CD14-positive monocyte (primary cell): ENCODE measurements around the gene OSBPL1A. TPM values are rescaled to one million over a fixed set of nuclear protein-coding genes. Genes with fewer than 3 reads are reported as not detected.

Experiments used
- DNase-seq, 3 donors: peaks; one replicate each; pipeline ENCODE4 v3.0.0-alpha.2; 2011 to 2022
- H2AFZ ChIP-seq: 2 replicates; pipeline ENCODE4 v1.6.0; 2012; ENCODE audit warnings: mild to moderate bottlenecking, low read depth, low read length, inconsistent platforms; ENCODE audit not compliant: insufficient read depth, poor library complexity, severe bottlenecking
- H3K27ac ChIP-seq, 2 donors: 1 replicate in 1 of 2; 2 replicates in 1 of 2; pipeline ENCODE4 v1.5.1; 2012 to 2013; ENCODE audit warnings: low read length in 2 of 2, control low read depth in 1 of 2, inconsistent platforms in 1 of 2, low read depth in 1 of 2, mild to moderate bottlenecking in 1 of 2
- H3K27me3 ChIP-seq, 2 donors: one replicate each; pipeline versions ENCODE4 v1.6.0 to v1.6.1; 2011 to 2013; ENCODE audit warnings: low read length in 2 of 2; ENCODE audit not compliant: control insufficient read depth in 2 of 2, insufficient read depth in 2 of 2
- H3K36me3 ChIP-seq, 2 donors: replicated peaks in 1 of 2; 1 replicate in 1 of 2; 2 replicates in 1 of 2; pipeline versions ENCODE4 v1.5.1 to v1.6.1; 2012 to 2013; ENCODE audit warnings: low read length in 2 of 2, control low read depth in 1 of 2, inconsistent platforms in 1 of 2, mild to moderate bottlenecking in 1 of 2; ENCODE audit not compliant: insufficient read depth in 2 of 2, control insufficient read depth in 1 of 2
- H3K4me1 ChIP-seq, 2 donors: 1 replicate in 1 of 2; 2 replicates in 1 of 2; pipeline versions ENCODE4 v1.5.1 to v1.6.1; 2012 to 2013; ENCODE audit warnings: low read length in 2 of 2, control low read depth in 1 of 2, inconsistent platforms in 1 of 2, mild to moderate bottlenecking in 1 of 2, moderate library complexity in 1 of 2; ENCODE audit not compliant: insufficient read depth in 2 of 2, control insufficient read depth in 1 of 2
- H3K4me2 ChIP-seq: replicated peaks from 2 replicates; pipeline ENCODE3; 2012; ENCODE audit warnings: low read length, moderate library complexity, mild to moderate bottlenecking; ENCODE audit not compliant: poor library complexity, severe bottlenecking; ENCODE audit errors: extremely low read depth
- H3K4me3 ChIP-seq, 3 experiments: fragments of 200-600 bp in 1 of 3; sonication (generic) in 1 of 3; replicated peaks in 1 of 3; 1 replicate in 2 of 3; 2 replicates in 1 of 3; pipeline ENCODE4 v1.5.1; 2011 to 2013; ENCODE audit warnings: low read length in 3 of 3, mild to moderate bottlenecking in 3 of 3, control low read depth in 2 of 3, low read depth in 2 of 3, inconsistent platforms in 1 of 3, moderate library complexity in 1 of 3
- H3K79me2 ChIP-seq: 2 replicates; pipeline ENCODE4 v1.6.0; 2012; ENCODE audit warnings: mild to moderate bottlenecking, control low read depth, inconsistent platforms, low read length, moderate library complexity; ENCODE audit not compliant: insufficient read depth
- H3K9ac ChIP-seq: 2 replicates; pipeline ENCODE4 v1.6.0; 2017; ENCODE audit warnings: low read length, mild to moderate bottlenecking; ENCODE audit not compliant: insufficient read depth, poor library complexity, severe bottlenecking
- H3K9me3 ChIP-seq, 2 donors: replicated peaks in 1 of 2; 1 replicate in 1 of 2; 2 replicates in 1 of 2; pipeline versions ENCODE4 v1.5.1 to v1.6.1; 2012 to 2013; ENCODE audit warnings: low read length in 2 of 2, control low read depth in 1 of 2; ENCODE audit not compliant: control insufficient read depth in 1 of 2, insufficient read depth in 1 of 2
- H4K20me1 ChIP-seq: 2 replicates; pipeline ENCODE4 v1.6.0; 2012; ENCODE audit warnings: mild to moderate bottlenecking, low read length, control low read depth, moderate library complexity; ENCODE audit not compliant: insufficient read depth
- H3K27ac Mint-ChIP-seq, 7 donors: one replicate each; pipeline ENCODE4 v1.8.0; 2020; ENCODE audit warnings: mild to moderate bottlenecking in 7 of 7, mixed read lengths in 7 of 7, moderate library complexity in 6 of 7, inconsistent platforms in 2 of 7
- H3K27me3 Mint-ChIP-seq, 3 donors: one replicate each; pipeline ENCODE4 v1.8.0; 2021 to 2022; ENCODE audit warnings: low read depth in 3 of 3, mild to moderate bottlenecking in 3 of 3, mixed read lengths in 3 of 3, moderate library complexity in 3 of 3, inconsistent platforms in 1 of 3
- H3K36me3 Mint-ChIP-seq, 2 donors: one replicate each; pipeline ENCODE4 v1.8.0; 2020; ENCODE audit warnings: mixed read lengths in 2 of 2, inconsistent platforms in 1 of 2, mild to moderate bottlenecking in 1 of 2
- H3K4me1 Mint-ChIP-seq: one replicate; pipeline ENCODE4 v1.8.0; 2020; ENCODE audit warnings: mild to moderate bottlenecking, mixed read lengths
- H3K4me3 Mint-ChIP-seq, 2 donors: one replicate each; pipeline ENCODE4 v1.8.0; 2020; ENCODE audit warnings: mild to moderate bottlenecking in 2 of 2, mixed read lengths in 2 of 2, moderate library complexity in 1 of 2
- H3K9me3 Mint-ChIP-seq, 7 donors: one replicate each; pipeline ENCODE4 v1.8.0; 2020 to 2022; ENCODE audit warnings: mixed read lengths in 7 of 7, mild to moderate bottlenecking in 6 of 7, moderate library complexity in 6 of 7, inconsistent platforms in 2 of 7
- CTCF ChIP-seq: fragments of 200-600 bp; IDR thresholded peaks from one replicate; pipeline ENCODE4 v1.8.0; 2022; ENCODE audit warnings: antibody characterized with exemption, mild to moderate bottlenecking
- WGBS: methylation state at CpG from one replicate; pipeline ENCODE4 v1.1.5; 2013; ENCODE audit warnings: missing lambda C conversion rate; ENCODE audit not compliant: insufficient coverage; 5-methylcytosine and 5-hydroxymethylcytosine counted together
- intact Hi-C, 2 donors: fragments of 100-400 bp; cut with micrococcal nuclease; formaldehyde crosslinking; loops; one replicate each; pipeline versions ENCODE4 v1.15.0 to v1.15.1; 2023
- polyA plus RNA-seq, 3 donors: library from polyadenylated mRNA; depleted of rRNA in 1 of 3; unstranded in 2 of 3; stranded (reverse) in 1 of 3; fragments of 300-500 nt in 2 of 3; fragments of >200 nt in 1 of 3; fragmentation: Illumina TruSeq in 2 of 3; gene quantifications; 1 replicate in 2 of 3; 2 replicates in 1 of 3; pipeline ENCODE4 v1.2.3, GENCODE V29; 2012 to 2021

OSBPL1A gene
- polyA plus RNA-seq, 3 donors: 6.3 to 9.1 (median 7.1) TPM

GRCh38 chr18:24364177-24364576, 33.4 kb downstream of the OSBPL1A start:
- no CpG with 5 or more reads among the region's 1 CpG for WGBS
- DNase-seq: no peak
- H3K4me1 ChIP-seq: no peaks in the 10 kb centered on the region
- intact Hi-C loops: loop anchor here in 1 of 2 donors (5.0 kb wide), 1 partner anchor 123 kb away; no protein-coding TSS in a partner anchor
- no peak overlapping the region for H3K27ac ChIP-seq
- peak overlapping the region in 1 of 7 donors; percentile 8 for H3K27ac Mint-ChIP-seq
- no peak overlapping the region for H3K4me3 ChIP-seq
- H3K79me2 ChIP-seq: no peaks in the 10 kb centered on the region
- H3K36me3 ChIP-seq: peaks cover 31 to 82% of the 10 kb centered on the region in 2 donors
- no peaks in the 10 kb centered on the region for H4K20me1 ChIP-seq
- H3K4me2 ChIP-seq: no peak overlapping the region
- no peaks in the 10 kb centered on the region for H3K27me3 ChIP-seq
- no peak overlapping the region for H3K9ac ChIP-seq
- H3K4me3 Mint-ChIP-seq: no peak overlapping the region
- no peak overlapping the region for H2AFZ ChIP-seq
- H3K9me3 ChIP-seq: no peaks in the 10 kb centered on the region
- no peaks in the 10 kb centered on the region for H3K9me3 Mint-ChIP-seq
- H3K27me3 Mint-ChIP-seq: no peaks in the 10 kb centered on the region
- H3K36me3 Mint-ChIP-seq: peaks cover 46 to 64% of the 10 kb centered on the region in 2 donors
- peaks cover 8% of the 10 kb centered on the region for H3K4me1 Mint-ChIP-seq
- TF ChIP-seq CTCF: no peak

- Mint-ChIP-seq H3K4me3 (no peak overlapping the region), H3K27me3 (no peaks in the 10 kb centered on the region), H3K27ac (peak overlapping the region in 1 of 7 donors; percentile 10), H3K36me3 (peaks cover 43 to 59% of the 10 kb centered on the region in 2 donors), H3K9me3 (no peaks in the 10 kb centered on the region), H3K4me1 (peaks cover 8% of the 10 kb centered on the region)
- H3K27me3 ChIP-seq: no peaks in the 10 kb centered on the region
- no peak overlapping the region for H3K4me2 ChIP-seq
- no peak overlapping the region for H3K9ac ChIP-seq
- peaks cover 32 to 70% of the 10 kb centered on the region in 2 donors for H3K36me3 ChIP-seq
- H2AFZ ChIP-seq: no peak overlapping the region
- no peak overlapping the region for H3K4me3 ChIP-seq
- no peaks in the 10 kb centered on the region for H3K9me3 ChIP-seq
- TF ChIP-seq CTCF: no peak
- no peaks in the 10 kb centered on the region for H3K79me2 ChIP-seq
- H3K4me1 ChIP-seq: no peaks in the 10 kb centered on the region
- H4K20me1 ChIP-seq: no peaks in the 10 kb centered on the region
- WGBS: no CpG with 5 or more reads among the region's 1 CpG
- no peak overlapping the region for H3K27ac ChIP-seq
- no peak for DNase-seq
- intact Hi-C loops: loop anchor here (2.0 to 5.0 kb wide), 2 partner anchors 125 to 126 kb away; no protein-coding TSS in a partner anchor
These were observed 34.9 kb downstream of the OSBPL1A start for GRCh38 chr18:24362757-24363156.
